ENCODE measurements around the gene METTL22.

The METTL22 gene

GRCh38 chr16:8682551-8683259 is 61.2 kb downstream of the METTL22 start:
- no peaks in the 10 kb centered on the region for H3K36me3 ChIP-seq (replicated peaks; ENCODE audit: low read depth, low read length)
- no peak overlapping the region for H2AFZ ChIP-seq (ENCODE audit: low read depth, low read length)
- TF ChIP-seq CTCF (IDR thresholded peaks at IDR 0.05; ENCODE audit: low read depth, low read length) (no peak), EZH2phosphoT487 (IDR thresholded peaks at IDR 0.05; ENCODE audit: low read depth) (no peak)
- H3K79me2 ChIP-seq (ENCODE audit: low read length): no peaks in the 10 kb centered on the region
- H3K4me3 ChIP-seq (ENCODE audit: low read length): no peak overlapping the region
- no peaks in the 10 kb centered on the region for H4K20me1 ChIP-seq (ENCODE audit: insufficient read depth, low read length)
- no peak overlapping the region for H3K9ac ChIP-seq (ENCODE audit: low read length)
- peaks cover 5% of the 10 kb centered on the region; the same call in 1 of the 2 replicates for H3K27me3 ChIP-seq (ENCODE audit: low read depth, low read length)
- no peak overlapping the region for H3K27ac ChIP-seq (ENCODE audit: low read length)
- no peaks in the 10 kb centered on the region for H3K9me3 ChIP-seq (ENCODE audit: insufficient read depth, low read length)
- H3K4me1 ChIP-seq (ENCODE audit: low read length): no peaks in the 10 kb centered on the region
- no peak overlapping the region for H3K4me2 ChIP-seq (ENCODE audit: low read length)

GRCh38 chr16:8683640-8684039 is 62.1 kb downstream of the METTL22 start:
- H3K4me2 ChIP-seq (ENCODE audit: low read length): no peak overlapping the region

GRCh38 chr16:8685617-8686016 is 64.1 kb downstream of the METTL22 start:
- H3K36me3 ChIP-seq (replicated peaks; ENCODE audit: low read depth, low read length): no peaks in the 10 kb centered on the region
- H2AFZ ChIP-seq (ENCODE audit: low read depth, low read length): no peak overlapping the region
- no peak overlapping the region for H3K27ac ChIP-seq (ENCODE audit: low read length)
- H3K4me1 ChIP-seq (ENCODE audit: low read length): no peaks in the 10 kb centered on the region
- H3K9ac ChIP-seq (ENCODE audit: low read length): no peak overlapping the region
- no peak overlapping the region for H3K4me3 ChIP-seq (ENCODE audit: low read length)
- H3K79me2 ChIP-seq (ENCODE audit: low read length): no peaks in the 10 kb centered on the region
- H3K4me2 ChIP-seq (ENCODE audit: low read length): no peak overlapping the region
- H4K20me1 ChIP-seq (ENCODE audit: insufficient read depth, low read length): no peaks in the 10 kb centered on the region
- peaks cover 7% of the 10 kb centered on the region; the same call in 1 of the 2 replicates for H3K9me3 ChIP-seq (ENCODE audit: insufficient read depth, low read length)
- H3K27me3 ChIP-seq (ENCODE audit: low read depth, low read length): no peaks in the 10 kb centered on the region
- TF ChIP-seq EZH2phosphoT487 (IDR thresholded peaks at IDR 0.05; ENCODE audit: low read depth) (no peak), CTCF (IDR thresholded peaks at IDR 0.05; ENCODE audit: low read depth, low read length) (no peak)

More at GRCh38 chr16:8683640-8684039, 62.1 kb downstream of the METTL22 start:
- Histone ChIP-seq H3K4me1 (ENCODE audit: low read length) (no peaks in the 10 kb centered on the region), H3K36me3 (replicated peaks; ENCODE audit: low read depth, low read length) (no peaks in the 10 kb centered on the region), H3K27ac (ENCODE audit: low read length) (no peak overlapping the region), H3K79me2 (ENCODE audit: low read length) (no peaks in the 10 kb centered on the region), H3K4me3 (ENCODE audit: low read length) (no peak overlapping the region), H4K20me1 (ENCODE audit: insufficient read depth, low read length) (no peaks in the 10 kb centered on the region), H3K27me3 (ENCODE audit: low read depth, low read length) (peaks cover 5% of the 10 kb centered on the region; the same call in 1 of the 2 replicates), H3K9ac (ENCODE audit: low read length) (no peak overlapping the region), H2AFZ (ENCODE audit: low read depth, low read length) (no peak overlapping the region), H3K9me3 (ENCODE audit: insufficient read depth, low read length) (no peaks in the 10 kb centered on the region)
- TF ChIP-seq EZH2phosphoT487 (IDR thresholded peaks at IDR 0.05; ENCODE audit: low read depth) (no peak), CTCF (IDR thresholded peaks at IDR 0.05; ENCODE audit: low read depth, low read length) (no peak)

GRCh38 chr16:8686031-8686621 is 64.6 kb downstream of the METTL22 start:
- Histone ChIP-seq H3K4me2 (ENCODE audit: low read length) (no peak overlapping the region), H4K20me1 (ENCODE audit: insufficient read depth, low read length) (no peaks in the 10 kb centered on the region), H2AFZ (ENCODE audit: low read depth, low read length) (no peak overlapping the region), H3K27me3 (ENCODE audit: low read depth, low read length) (no peaks in the 10 kb centered on the region), H3K9ac (ENCODE audit: low read length) (no peak overlapping the region), H3K36me3 (replicated peaks; ENCODE audit: low read depth, low read length) (no peaks in the 10 kb centered on the region), H3K27ac (ENCODE audit: low read length) (no peak overlapping the region), H3K4me3 (ENCODE audit: low read length) (no peak overlapping the region), H3K79me2 (ENCODE audit: low read length) (no peaks in the 10 kb centered on the region), H3K9me3 (ENCODE audit: insufficient read depth, low read length) (peaks cover 7% of the 10 kb centered on the region; the same call in 1 of the 2 replicates), H3K4me1 (ENCODE audit: low read length) (no peaks in the 10 kb centered on the region)
- TF ChIP-seq CTCF (IDR thresholded peaks at IDR 0.05; ENCODE audit: low read depth, low read length): no peak
- no peak for TF ChIP-seq EZH2phosphoT487 (IDR thresholded peaks at IDR 0.05; ENCODE audit: low read depth)
